NB4 (cell line): ENCODE data around the gene PCDH15.

Experiments used
- CTCF ChIP-seq: IDR thresholded peaks from one replicate; pipeline ENCODE4 v1.5.1; 2012; ENCODE audit warnings: low read depth, low read length
- MYC ChIP-seq: IDR thresholded peaks from 2 replicates; pipeline ENCODE4 v1.6.1; 2011; ENCODE audit warnings: low read depth, low read length
- POLR2A ChIP-seq: IDR thresholded peaks from 2 replicates; pipeline ENCODE4 v1.6.1; 2011; ENCODE audit warnings: mild to moderate bottlenecking; ENCODE audit not compliant: insufficient read length; ENCODE audit errors: extremely low read depth
- TF ChIP-seq, protein P1 (sequence below): IDR thresholded peaks from 2 replicates; pipeline ENCODE4 v1.6.1; 2011; ENCODE audit warnings: low read depth, low read length

DNA sequence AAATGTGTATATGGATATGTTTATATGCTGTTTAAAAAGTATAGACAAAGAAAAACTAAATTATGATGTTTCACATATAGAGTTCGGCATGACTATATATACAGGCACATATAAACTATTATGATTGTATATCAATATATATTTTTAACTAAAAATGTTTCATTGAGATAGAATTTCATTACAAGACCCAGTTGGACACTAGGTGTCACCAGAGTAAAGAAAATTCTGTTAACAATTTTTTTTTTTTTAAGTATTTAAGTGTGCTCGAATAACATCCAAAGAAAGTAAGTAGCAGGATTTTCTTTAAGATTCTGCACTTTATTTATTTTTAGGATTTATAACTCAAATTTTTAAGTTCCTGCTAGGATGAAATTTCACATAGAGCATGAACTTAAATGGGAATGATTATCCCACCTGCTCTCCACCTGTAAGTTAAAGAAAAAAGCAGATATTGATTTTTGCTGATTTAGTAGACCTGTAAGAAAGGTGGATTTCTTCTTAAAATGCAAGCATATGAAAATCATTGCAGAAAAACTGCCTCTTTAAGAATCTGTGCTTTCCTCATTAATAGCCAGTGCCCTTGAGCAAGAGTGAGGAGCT, 961.5 kb downstream of the PCDH15 start:
- TF ChIP-seq CTCF (no peak), POLR2A (no peak), MYC (no peak)
- TF ChIP-seq, protein P1, sequence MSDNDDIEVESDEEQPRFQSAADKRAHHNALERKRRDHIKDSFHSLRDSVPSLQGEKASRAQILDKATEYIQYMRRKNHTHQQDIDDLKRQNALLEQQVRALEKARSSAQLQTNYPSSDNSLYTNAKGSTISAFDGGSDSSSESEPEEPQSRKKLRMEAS = no peak
